DOHH2 (cell line): ENCODE results near the gene FXR2.

Source experiments
- H3F3A ChIP-seq: fragments of 200-600 bp; sonication (generic), shearing (Covaris generic); 2 replicates; pipeline ENCODE4 v1.6.0; 2016; ENCODE audit warnings: antibody characterized with exemption, mild to moderate bottlenecking; ENCODE audit not compliant: control insufficient read depth, insufficient read depth
- H3K27ac ChIP-seq: fragments of 200-600 bp; sonication (generic); 2 replicates; pipeline ENCODE4 v1.5.1; 2014; ENCODE audit warnings: low read depth, mild to moderate bottlenecking, low read length, moderate library complexity
- H3K27me3 ChIP-seq: fragments of 200-600 bp; sonication (generic); 2 replicates; pipeline ENCODE4 v1.6.1; 2014; ENCODE audit warnings: mild to moderate bottlenecking, low read length, mixed read lengths; ENCODE audit not compliant: control insufficient read depth
- H3K36me3 ChIP-seq: fragments of 200-600 bp; sonication (generic); 2 replicates; pipeline ENCODE4 v1.6.1; 2014; ENCODE audit warnings: mild to moderate bottlenecking, low read length, moderate library complexity, mixed read lengths; ENCODE audit not compliant: control insufficient read depth
- H3K4me1 ChIP-seq: fragments of 200-600 bp; sonication (generic); 2 replicates; pipeline ENCODE4 v1.6.1; 2014; ENCODE audit warnings: mild to moderate bottlenecking, low read length, mixed read lengths; ENCODE audit not compliant: control insufficient read depth
- H3K4me2 ChIP-seq: fragments of 200-600 bp; sonication (generic); 2 replicates; pipeline ENCODE4 v1.6.0; 2014; ENCODE audit warnings: mild to moderate bottlenecking, low read length, moderate library complexity
- H3K4me3 ChIP-seq: fragments of 200-600 bp; sonication (generic); 2 replicates; pipeline ENCODE4 v1.5.1; 2014; ENCODE audit warnings: mild to moderate bottlenecking, low read length, mixed read lengths
- H3K79me2 ChIP-seq: fragments of 200-600 bp; sonication (generic); 2 replicates; pipeline ENCODE4 v1.6.1; 2014; ENCODE audit warnings: mild to moderate bottlenecking, low read length, mixed read lengths; ENCODE audit not compliant: control insufficient read depth
- H3K9me2 ChIP-seq: fragments of 200-600 bp; sonication (generic); replicated peaks from 2 replicates; pipeline ENCODE4 v1.6.1; 2014; ENCODE audit warnings: mild to moderate bottlenecking, low read length, mixed read lengths; ENCODE audit not compliant: control insufficient read depth
- H3K9me3 ChIP-seq: fragments of 200-600 bp; sonication (generic); 2 replicates; pipeline ENCODE4 v1.6.1; 2014; ENCODE audit warnings: antibody characterized with exemption, low read length, mixed read lengths; ENCODE audit not compliant: control insufficient read depth, insufficient read depth
- H4K20me1 ChIP-seq: fragments of 200-600 bp; sonication (generic); 2 replicates; pipeline ENCODE4 v1.6.0; 2014; ENCODE audit warnings: low read depth, mild to moderate bottlenecking, antibody characterized with exemption, low read length, moderate library complexity; ENCODE audit not compliant: control insufficient read depth, insufficient read depth
- CTCF ChIP-seq: fragments of 200-600 bp; sonication (generic); IDR thresholded peaks from one replicate; pipeline ENCODE4 v1.5.1; 2014; ENCODE audit warnings: antibody characterized with exemption, mild to moderate bottlenecking, low read depth, low read length; ENCODE audit not compliant: poor library complexity, severe bottlenecking
- EZH2phosphoT487 ChIP-seq: fragments of 200-600 bp; sonication (generic); IDR thresholded peaks from 2 replicates; pipeline ENCODE4 v1.6.1; 2017; ENCODE audit warnings: borderline replicate concordance, mild to moderate bottlenecking, antibody characterized with exemption, low read length, moderate library complexity, mixed read lengths

Gene FXR2

GRCh38 chr17:7569571-7569970, 45.1 kb downstream of the FXR2 start:
- H3K36me3 ChIP-seq = peaks cover 82% of the 10 kb centered on the region

GRCh38 chr17:7563115-7563869, 51.4 kb downstream of the FXR2 start:
- H3K36me3 ChIP-seq = peaks cover 53% of the 10 kb centered on the region
- H3K27ac ChIP-seq = no peak overlapping the region
- H3K27me3 ChIP-seq = peaks cover 7% of the 10 kb centered on the region
- H3K9me2 ChIP-seq = no peaks in the 10 kb centered on the region
- no peak for TF ChIP-seq EZH2phosphoT487
- no peak for TF ChIP-seq CTCF
- no peaks in the 10 kb centered on the region for H3K9me3 ChIP-seq
- H3K4me2 ChIP-seq = peak overlapping the region; percentile 92
- peak overlapping the region; percentile 79 for H3K4me3 ChIP-seq
- H3K4me1 ChIP-seq = peaks cover 43% of the 10 kb centered on the region
- peaks cover 6% of the 10 kb centered on the region; the same call in 1 of the 2 replicates for H3F3A ChIP-seq
- H4K20me1 ChIP-seq = no peaks in the 10 kb centered on the region
- peaks cover 55% of the 10 kb centered on the region for H3K79me2 ChIP-seq

More at GRCh38 chr17:7569571-7569970, 45.1 kb downstream of the FXR2 start:
- Histone ChIP-seq H3K4me1 (peaks cover 25% of the 10 kb centered on the region), H3K27ac (no peak overlapping the region), H4K20me1 (peaks cover 13% of the 10 kb centered on the region), H3F3A (peaks cover 35% of the 10 kb centered on the region), H3K79me2 (peaks cover 59% of the 10 kb centered on the region), H3K9me2 (no peaks in the 10 kb centered on the region), H3K4me3 (no peak overlapping the region), H3K4me2 (no peak overlapping the region), H3K9me3 (no peaks in the 10 kb centered on the region), H3K27me3 (no peaks in the 10 kb centered on the region)
- TF ChIP-seq EZH2phosphoT487 = no peak
- TF ChIP-seq CTCF = no peak

- Histone ChIP-seq H3F3A (peaks cover 5% of the 10 kb centered on the region; the same call in 1 of the 2 replicates), H3K9me2 (no peaks in the 10 kb centered on the region), H3K27me3 (peaks cover 7% of the 10 kb centered on the region), H3K36me3 (peaks cover 47% of the 10 kb centered on the region), H3K9me3 (no peaks in the 10 kb centered on the region), H3K4me2 (peak overlapping the region; percentile 92), H3K4me1 (peaks cover 49% of the 10 kb centered on the region), H3K27ac (peak overlapping the region; percentile 82), H3K79me2 (peaks cover 52% of the 10 kb centered on the region), H4K20me1 (no peaks in the 10 kb centered on the region), H3K4me3 (peak overlapping the region; percentile 79)
- TF ChIP-seq EZH2phosphoT487 (no peak), CTCF (no peak)
These were observed 52.5 kb downstream of the FXR2 start for GRCh38 chr17:7562208-7562605.
